Mammary epithelial cell (primary cell): ENCODE results near the gene CPOX.

Source experiments
- EZH2 ChIP-seq: IDR thresholded peaks from 2 replicates; pipeline ENCODE4 v1.6.1; 2012; ENCODE audit warnings: low read length, inconsistent platforms, borderline replicate concordance
- TF ChIP-seq, protein P1 (sequence below), 2 donors: IDR thresholded peaks in 1 of 2; conservative IDR thresholded peaks in 1 of 2; 2 replicates each; pipeline ENCODE4 v1.5.1; 2011 to 2012; ENCODE audit warnings: inconsistent platforms in 2 of 2, low read length in 2 of 2, mild to moderate bottlenecking in 2 of 2, control low read depth in 1 of 2, low read depth in 1 of 2; ENCODE audit not compliant: insufficient read depth in 1 of 2; ENCODE audit errors: extremely low read depth in 1 of 2

DNA sequence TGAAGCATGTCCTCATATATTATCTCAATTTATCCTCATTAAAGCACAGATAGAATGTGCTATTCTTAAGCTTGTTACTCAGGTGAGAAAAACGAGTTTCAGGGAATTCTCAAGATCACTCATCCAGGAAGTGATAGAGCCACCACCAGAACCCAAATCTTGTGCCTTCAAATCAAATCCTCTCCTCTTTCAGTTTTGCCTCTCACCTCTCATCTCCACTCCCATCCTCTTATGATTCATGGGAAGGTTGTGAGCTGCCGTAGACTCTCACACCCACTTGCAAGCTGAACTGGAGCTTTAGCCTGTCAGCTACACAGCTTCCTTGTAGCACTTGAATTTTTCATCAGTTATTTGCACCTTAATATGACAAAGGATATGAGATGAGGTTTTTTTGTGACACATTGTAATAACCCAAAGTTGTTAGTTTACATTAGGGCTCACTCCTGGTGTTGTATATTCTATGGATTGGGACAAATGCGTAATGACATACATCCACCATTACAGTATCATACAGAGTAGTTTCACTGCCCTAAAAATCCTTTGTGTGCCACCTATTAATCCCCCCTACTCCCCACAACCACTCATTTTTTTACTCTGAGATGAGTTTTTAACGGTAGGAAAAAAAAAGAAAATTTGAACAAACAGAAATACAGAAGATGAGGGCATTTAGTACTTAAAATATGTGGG, 35.9 kb downstream of the CPOX start:
- no peak for TF ChIP-seq EZH2
- TF ChIP-seq, protein P1, sequence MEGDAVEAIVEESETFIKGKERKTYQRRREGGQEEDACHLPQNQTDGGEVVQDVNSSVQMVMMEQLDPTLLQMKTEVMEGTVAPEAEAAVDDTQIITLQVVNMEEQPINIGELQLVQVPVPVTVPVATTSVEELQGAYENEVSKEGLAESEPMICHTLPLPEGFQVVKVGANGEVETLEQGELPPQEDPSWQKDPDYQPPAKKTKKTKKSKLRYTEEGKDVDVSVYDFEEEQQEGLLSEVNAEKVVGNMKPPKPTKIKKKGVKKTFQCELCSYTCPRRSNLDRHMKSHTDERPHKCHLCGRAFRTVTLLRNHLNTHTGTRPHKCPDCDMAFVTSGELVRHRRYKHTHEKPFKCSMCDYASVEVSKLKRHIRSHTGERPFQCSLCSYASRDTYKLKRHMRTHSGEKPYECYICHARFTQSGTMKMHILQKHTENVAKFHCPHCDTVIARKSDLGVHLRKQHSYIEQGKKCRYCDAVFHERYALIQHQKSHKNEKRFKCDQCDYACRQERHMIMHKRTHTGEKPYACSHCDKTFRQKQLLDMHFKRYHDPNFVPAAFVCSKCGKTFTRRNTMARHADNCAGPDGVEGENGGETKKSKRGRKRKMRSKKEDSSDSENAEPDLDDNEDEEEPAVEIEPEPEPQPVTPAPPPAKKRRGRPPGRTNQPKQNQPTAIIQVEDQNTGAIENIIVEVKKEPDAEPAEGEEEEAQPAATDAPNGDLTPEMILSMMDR (conservative IDR thresholded peaks at IDR 0.05 in 1 of 2, IDR thresholded peaks at IDR 0.05 in 1 of 2; ENCODE audit: extremely low read depth in 1 of 2, insufficient read depth in 1 of 2, low read depth in 1 of 2, low read length in 2 of 2), result no peak
